Memory B cell (primary cell): ENCODE results near the gene UPK3BL2.
"Not testable (repeated sequence)": the region's sequence is repeated elsewhere in the genome, so short reads cannot be mapped to it uniquely, and the experiment has no call there.

Experiments
- ATAC-seq: fragments of 150-1000 bp; cut with Tn5 transposase; 2 replicates; pipeline ENCODE4 v1.10.0; 2021; ENCODE audit warnings: low read depth, mild to moderate bottlenecking, moderate library complexity
- DNase-seq, 2 donors: peaks; one replicate each; pipeline ENCODE4 v3.0.0; 2022; ENCODE audit warnings: low spot score in 2 of 2
- H3K27ac Mint-ChIP-seq: one replicate; pipeline ENCODE4 v1.8.0; 2022; ENCODE audit warnings: mild to moderate bottlenecking, moderate library complexity, mixed read lengths
- H3K27me3 Mint-ChIP-seq: one replicate; pipeline ENCODE4 v1.8.0; 2022; ENCODE audit warnings: mixed read lengths
- H3K36me3 Mint-ChIP-seq: one replicate; pipeline ENCODE4 v1.8.0; 2022; ENCODE audit warnings: mild to moderate bottlenecking, mixed read lengths
- H3K4me1 Mint-ChIP-seq: one replicate; pipeline ENCODE4 v1.8.0; 2022; ENCODE audit warnings: mixed read lengths
- H3K4me3 Mint-ChIP-seq: one replicate; pipeline ENCODE4 v1.8.0; 2022; ENCODE audit warnings: mild to moderate bottlenecking, moderate library complexity, mixed read lengths
- H3K9me3 Mint-ChIP-seq: one replicate; pipeline ENCODE4 v1.8.0; 2022; ENCODE audit warnings: mixed read lengths

UPK3BL2 gene

DNA sequence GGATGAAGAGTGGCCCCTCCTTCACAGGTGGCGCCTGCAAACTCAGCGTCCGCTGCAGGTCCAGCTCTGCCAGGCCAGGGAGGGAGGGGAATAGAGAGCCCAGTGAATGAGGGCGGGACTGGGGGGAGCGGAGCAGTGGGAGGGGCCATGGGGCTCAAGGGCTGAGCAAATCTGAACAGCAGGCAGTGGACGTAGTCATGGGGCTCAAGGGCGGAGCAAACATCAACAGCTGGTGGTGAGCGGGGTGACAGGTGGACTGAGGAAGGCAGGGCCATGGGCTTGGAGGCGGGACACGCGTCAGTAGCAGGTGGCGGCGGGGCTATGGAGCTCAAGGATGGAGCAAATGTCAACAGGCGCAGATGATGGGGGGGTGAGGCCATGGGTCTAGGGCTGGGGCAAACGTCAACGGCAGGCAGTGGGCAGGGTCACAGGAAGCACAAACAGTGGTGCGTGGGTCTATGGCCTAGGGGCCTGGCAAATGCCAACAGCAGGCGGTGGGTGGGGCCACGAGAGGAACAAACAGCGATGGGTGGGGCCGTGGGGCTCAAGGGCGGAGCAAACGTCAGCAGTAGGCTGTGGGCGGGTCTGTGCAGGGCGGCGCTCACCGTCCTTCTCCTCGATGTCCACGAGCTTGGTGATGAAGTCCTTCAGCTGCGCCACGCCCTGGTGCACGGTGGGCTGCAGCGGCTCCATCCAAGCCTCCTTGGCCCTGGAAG, 50.1 kb downstream of the UPK3BL2 start:
- H3K4me1 Mint-ChIP-seq, DNase-seq, H3K27ac Mint-ChIP-seq, H3K9me3 Mint-ChIP-seq, H3K36me3 Mint-ChIP-seq, H3K27me3 Mint-ChIP-seq, H3K4me3 Mint-ChIP-seq: not testable (repeated sequence)
- peak; percentile 50 for ATAC-seq

DNA sequence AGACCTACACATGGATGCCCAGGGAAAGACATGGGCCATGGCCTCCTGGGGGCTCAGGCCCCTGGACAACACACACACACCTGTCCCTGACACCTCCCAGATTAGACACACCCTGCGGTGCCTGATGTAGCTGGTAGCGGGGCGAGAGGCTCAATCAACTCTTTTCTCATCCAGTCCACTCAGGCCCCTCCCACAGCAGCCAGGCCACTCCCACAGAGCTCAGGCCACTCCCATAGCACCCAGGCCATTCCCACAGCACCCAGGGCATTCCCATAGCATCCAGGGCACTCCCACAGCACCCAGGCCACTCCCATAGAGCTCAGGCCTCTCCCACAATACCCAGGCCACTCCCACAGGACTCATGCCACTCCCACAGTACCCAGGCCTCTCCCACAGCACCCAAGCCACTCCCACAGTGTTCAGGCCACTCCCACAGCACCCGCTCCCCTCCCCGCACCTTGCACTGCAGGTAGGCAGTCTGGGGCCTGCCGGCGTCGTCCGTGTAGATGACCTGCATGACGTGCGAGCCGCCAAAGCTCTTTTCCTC, 52.9 kb downstream of the UPK3BL2 start:
- ATAC-seq, result peak; percentile 44
- not testable (repeated sequence) for H3K27ac Mint-ChIP-seq

More for the DNA sequence above, 52.9 kb downstream of the UPK3BL2 start:
- H3K4me1 Mint-ChIP-seq, H3K27me3 Mint-ChIP-seq, H3K36me3 Mint-ChIP-seq, H3K9me3 Mint-ChIP-seq, H3K4me3 Mint-ChIP-seq: not testable (repeated sequence)
- peak; percentile 52 to 60 for DNase-seq
